Type B pancreatic cell (in vitro differentiated cells): ENCODE measurements around the gene ZNF43. TPM values are rescaled to one million over a fixed set of nuclear protein-coding genes. Genes with fewer than 3 reads are reported as not detected.
"Not testable (repeated sequence)": the region's sequence is repeated elsewhere in the genome, so short reads cannot be mapped to it uniquely, and the experiment has no call there.

ENCODE experiments used
- DNase-seq: peaks from one replicate; pipeline ENCODE4 v3.0.0; 2021; ENCODE audit warnings: mixed read lengths; ENCODE audit not compliant: unreplicated experiment; ENCODE audit errors: extremely low spot score
- H3K27ac Mint-ChIP-seq: 2 replicates; pipeline ENCODE4 v1.8.0; 2021; ENCODE audit warnings: mild to moderate bottlenecking, mixed read lengths
- H3K27me3 Mint-ChIP-seq: 2 replicates; pipeline ENCODE4 v1.8.0; 2021; ENCODE audit warnings: mixed read lengths
- H3K36me3 Mint-ChIP-seq: 2 replicates; pipeline ENCODE4 v1.8.0; 2021; ENCODE audit warnings: mixed read lengths
- H3K4me1 Mint-ChIP-seq: one replicate; pipeline ENCODE4 v1.8.0; 2021; ENCODE audit warnings: mixed read lengths; ENCODE audit not compliant: unreplicated experiment
- H3K4me3 Mint-ChIP-seq: 2 replicates; pipeline ENCODE4 v1.8.0; 2021; ENCODE audit warnings: mild to moderate bottlenecking, mixed read lengths
- H3K9me3 Mint-ChIP-seq: 2 replicates; pipeline ENCODE4 v1.8.0; 2021; ENCODE audit warnings: mixed read lengths
- long read RNA-seq: library from polyadenylated mRNA; unstranded; transcript quantifications from one replicate; pipeline ENCODE4 v2.0.0, GENCODE V29; 2020
- total RNA-seq: library from RNA; stranded (reverse); gene quantifications from 2 replicates; pipeline ENCODE4 v1.2.1, GENCODE V29; 2021; ENCODE audit warnings: low replicate concordance
- TF ChIP-seq, protein P1 (sequence below): fragments of 200-600 bp; sonication (generic); conservative IDR thresholded peaks from 2 replicates; pipeline ENCODE4 v1.5.0; 2021; ENCODE audit warnings: antibody characterized with exemption, mild to moderate bottlenecking

The ZNF43 gene
- total RNA-seq = 31.2 and 53.9 TPM in 2 replicates
- long read RNA-seq, full-length matches to known transcripts = 16 of 30 reads
- long read RNA-seq, partial matches to known transcripts = 3 of 30 reads
- long read RNA-seq, other reads (novel, unspliced or antisense) = 11 of 30 reads

DNA sequence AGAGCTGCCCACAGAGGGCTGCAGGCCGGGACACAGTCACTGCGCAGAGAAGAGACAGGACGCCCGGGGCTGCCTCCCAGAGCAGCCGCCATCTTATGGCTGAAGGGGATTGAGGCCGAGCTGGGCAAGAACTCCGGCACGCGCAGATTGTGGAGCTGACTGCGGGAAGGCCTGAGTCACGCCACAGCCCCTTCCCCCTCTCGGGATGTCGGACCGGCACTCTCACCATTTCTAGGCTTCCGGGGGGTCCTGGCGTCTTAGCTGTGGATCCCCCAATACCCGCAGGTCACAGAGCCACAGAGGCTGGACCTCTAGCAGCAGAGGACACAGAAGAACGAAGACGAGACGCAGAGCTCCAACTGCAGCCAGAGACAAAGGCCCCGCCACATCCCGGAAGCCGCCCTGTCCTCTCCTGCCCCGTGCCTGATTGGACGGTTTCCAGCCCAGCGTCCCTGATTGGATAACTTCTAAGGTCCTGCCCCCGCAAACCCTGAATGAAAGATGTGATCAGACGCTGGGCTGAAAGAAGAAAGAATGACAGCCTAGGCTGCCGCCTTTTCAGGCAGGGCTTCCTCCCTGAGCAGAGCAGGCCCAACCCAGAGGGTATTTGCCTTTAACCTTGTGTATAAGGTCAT, at the start of gene ZNF43:
Gene ZNF43, minus strand, starts transcription at position 373 of the 635 bp plus-strand sequence. Its CDS starts 144 bp downstream, at position 229.
- H3K4me1 Mint-ChIP-seq = peaks cover 3% of the 10 kb centered on the region
- TF ChIP-seq, protein P1, sequence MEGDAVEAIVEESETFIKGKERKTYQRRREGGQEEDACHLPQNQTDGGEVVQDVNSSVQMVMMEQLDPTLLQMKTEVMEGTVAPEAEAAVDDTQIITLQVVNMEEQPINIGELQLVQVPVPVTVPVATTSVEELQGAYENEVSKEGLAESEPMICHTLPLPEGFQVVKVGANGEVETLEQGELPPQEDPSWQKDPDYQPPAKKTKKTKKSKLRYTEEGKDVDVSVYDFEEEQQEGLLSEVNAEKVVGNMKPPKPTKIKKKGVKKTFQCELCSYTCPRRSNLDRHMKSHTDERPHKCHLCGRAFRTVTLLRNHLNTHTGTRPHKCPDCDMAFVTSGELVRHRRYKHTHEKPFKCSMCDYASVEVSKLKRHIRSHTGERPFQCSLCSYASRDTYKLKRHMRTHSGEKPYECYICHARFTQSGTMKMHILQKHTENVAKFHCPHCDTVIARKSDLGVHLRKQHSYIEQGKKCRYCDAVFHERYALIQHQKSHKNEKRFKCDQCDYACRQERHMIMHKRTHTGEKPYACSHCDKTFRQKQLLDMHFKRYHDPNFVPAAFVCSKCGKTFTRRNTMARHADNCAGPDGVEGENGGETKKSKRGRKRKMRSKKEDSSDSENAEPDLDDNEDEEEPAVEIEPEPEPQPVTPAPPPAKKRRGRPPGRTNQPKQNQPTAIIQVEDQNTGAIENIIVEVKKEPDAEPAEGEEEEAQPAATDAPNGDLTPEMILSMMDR = no peak
- H3K36me3 Mint-ChIP-seq = peaks cover 37% of the 10 kb centered on the region
- no peaks in the 10 kb centered on the region for H3K27me3 Mint-ChIP-seq
- peaks cover 2% of the 10 kb centered on the region for H3K9me3 Mint-ChIP-seq
- H3K27ac Mint-ChIP-seq = peak within 1 kb of the TSS; percentile 99
- H3K4me3 Mint-ChIP-seq = peak within 1 kb of the TSS; percentile 98
- peak; percentile 93 for DNase-seq

DNA sequence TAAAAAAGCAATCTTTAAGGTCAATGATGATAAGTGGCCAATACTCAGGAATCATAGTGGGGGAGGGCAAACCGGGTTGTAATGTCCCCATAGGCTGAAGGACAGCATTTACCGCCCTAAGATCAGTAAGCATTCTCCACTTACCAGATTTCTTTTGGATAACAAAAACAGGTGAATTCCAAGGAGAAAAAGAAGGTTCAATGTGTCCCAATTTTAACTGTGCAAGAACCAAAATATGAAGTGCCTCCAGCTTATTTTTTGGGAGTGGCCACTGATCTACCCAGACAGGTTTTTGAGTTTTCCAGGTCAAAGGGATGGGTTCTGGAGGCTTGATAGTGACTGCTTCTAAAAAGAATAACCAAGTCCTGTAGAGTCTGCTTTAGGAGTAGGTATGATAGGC, 49.5 kb upstream of the ZNF43 start:
- not testable (repeated sequence) for H3K4me3 Mint-ChIP-seq, H3K4me1 Mint-ChIP-seq, H3K27me3 Mint-ChIP-seq, H3K9me3 Mint-ChIP-seq, H3K27ac Mint-ChIP-seq, DNase-seq, H3K36me3 Mint-ChIP-seq

DNA sequence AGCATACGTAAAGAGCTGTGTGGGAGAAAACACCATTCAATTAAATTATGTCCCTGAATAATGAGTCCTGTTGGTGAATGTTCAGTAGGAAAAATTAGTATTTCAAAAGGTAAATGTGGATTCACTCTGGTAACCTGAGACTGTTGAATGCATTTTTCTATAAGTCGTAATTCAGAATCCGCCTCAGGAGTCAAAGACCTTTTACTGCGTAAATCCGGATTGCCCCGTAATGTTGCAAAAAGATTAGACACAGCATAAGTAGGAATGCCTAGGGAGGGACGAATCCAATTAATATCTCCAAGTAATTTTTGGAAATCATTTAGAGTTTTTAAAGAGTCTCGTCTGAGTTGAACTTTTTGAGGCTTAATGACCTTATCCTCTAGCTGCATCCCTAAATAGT, 48.8 kb upstream of the ZNF43 start:
- H3K36me3 Mint-ChIP-seq = not testable (repeated sequence)

DNA sequence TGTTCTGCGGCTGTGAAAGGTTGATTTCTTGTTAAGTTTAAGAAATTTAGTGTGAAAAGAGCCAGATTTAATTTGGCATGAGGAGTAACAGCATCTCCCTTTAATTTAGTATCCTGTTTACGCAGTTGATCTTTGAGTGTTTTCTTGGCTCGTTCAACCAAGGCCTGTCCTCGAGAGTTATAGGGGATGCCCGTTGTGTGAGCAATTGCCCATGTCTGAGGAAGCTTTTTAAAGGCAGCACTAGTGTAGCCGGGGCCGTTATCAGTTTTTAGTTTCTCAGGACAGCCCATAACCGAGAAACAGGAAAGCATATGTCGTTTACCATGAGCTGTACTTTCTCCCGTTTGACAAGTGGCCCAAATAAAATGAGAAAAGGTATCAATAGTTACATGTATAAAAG, 47.5 kb upstream of the ZNF43 start:
- no peaks in the 10 kb centered on the region for H3K36me3 Mint-ChIP-seq
- H3K27me3 Mint-ChIP-seq = no peaks in the 10 kb centered on the region
- peaks cover 12% of the 10 kb centered on the region for H3K9me3 Mint-ChIP-seq
- H3K27ac Mint-ChIP-seq = no peak overlapping the region
- H3K4me1 Mint-ChIP-seq = no peaks in the 10 kb centered on the region
- TF ChIP-seq, protein P1 = no peak
- no peak for DNase-seq
- no peak overlapping the region for H3K4me3 Mint-ChIP-seq

More for the DNA sequence above, 48.8 kb upstream of the ZNF43 start:
- not testable (repeated sequence) for H3K9me3 Mint-ChIP-seq, DNase-seq, H3K4me1 Mint-ChIP-seq, H3K27me3 Mint-ChIP-seq, H3K4me3 Mint-ChIP-seq, H3K27ac Mint-ChIP-seq

DNA sequence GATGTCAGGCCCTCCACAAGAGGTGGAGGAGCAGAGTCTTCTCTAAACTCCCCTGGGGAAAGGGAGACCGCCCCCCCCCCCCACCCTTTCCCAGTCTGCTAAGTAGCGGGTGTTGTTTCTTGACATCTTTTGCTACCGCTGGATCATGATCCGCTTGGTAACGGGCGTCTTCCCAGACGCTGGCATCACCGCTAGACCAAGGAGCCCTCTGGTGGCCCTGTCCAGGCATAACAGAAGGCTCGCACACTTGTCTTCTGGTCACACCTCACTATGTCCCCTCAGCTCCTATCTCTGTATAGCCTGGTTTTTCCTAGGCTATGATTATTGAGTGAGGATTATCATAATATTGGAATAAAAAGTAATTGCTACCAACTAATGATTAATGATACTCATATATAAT, 44.8 kb upstream of the ZNF43 start:
- H3K27me3 Mint-ChIP-seq, H3K4me3 Mint-ChIP-seq, H3K36me3 Mint-ChIP-seq, DNase-seq, H3K4me1 Mint-ChIP-seq, H3K27ac Mint-ChIP-seq: not testable (repeated sequence)
- H3K9me3 Mint-ChIP-seq = peaks cover 17% of the 10 kb centered on the region
- TF ChIP-seq, protein P1 = peak; percentile 38

DNA sequence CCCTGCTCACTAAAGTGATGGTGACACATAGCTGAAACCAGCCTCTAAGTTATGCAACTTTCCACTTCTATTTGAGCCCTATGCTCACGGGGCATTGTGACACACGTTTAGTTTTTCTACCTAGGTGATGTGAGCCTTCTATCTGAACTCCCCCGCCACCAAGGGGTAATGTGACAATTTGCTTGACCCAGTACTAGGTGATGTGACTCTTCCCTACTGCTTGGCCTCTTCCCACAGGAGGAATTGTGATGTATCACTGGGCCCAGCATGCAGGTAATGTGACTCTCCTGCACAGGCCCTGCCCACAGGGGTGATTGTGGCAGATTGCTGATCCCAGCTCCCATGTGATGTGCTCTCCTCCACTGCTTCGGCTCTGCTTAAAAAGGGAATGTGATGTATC, 42.7 kb upstream of the ZNF43 start:
- peaks cover 12% of the 10 kb centered on the region for H3K9me3 Mint-ChIP-seq
- H3K4me1 Mint-ChIP-seq = no peaks in the 10 kb centered on the region
- no peak for DNase-seq
- TF ChIP-seq, protein P1 = no peak
- no peaks in the 10 kb centered on the region for H3K36me3 Mint-ChIP-seq
- H3K27me3 Mint-ChIP-seq = no peaks in the 10 kb centered on the region
- no peak overlapping the region for H3K4me3 Mint-ChIP-seq
- no peak overlapping the region for H3K27ac Mint-ChIP-seq
